Caco-2 (cell line): ENCODE measurements around the gene TSC22D3. TPM values are rescaled to one million over a fixed set of nuclear protein-coding genes. Genes with fewer than 3 reads are reported as not detected.

Experiments used
- BruUV-seq: library from RNA; stranded (reverse); fragments of 400-500 nt; replicated peaks from 2 replicates; lab custom pipeline; 2021; lab: Mats Ljungman, UMichigan
- CTCF ChIA-PET: fragments of 300-600 bp; sonication (Branson Sonifier 250); formaldehyde crosslinking; loops from one replicate; lab custom pipeline; 2022; ENCODE audit warnings: antibody characterized with exemption; lab: Charles Lee
- POLR2A ChIA-PET: fragments of 300-600 bp; sonication (Branson Sonifier 250); formaldehyde crosslinking; loops from one replicate; lab custom pipeline; 2022; ENCODE audit warnings: antibody characterized with exemption; lab: Charles Lee
- DNase-seq, 2 experiments: peaks; one replicate each; pipeline versions ENCODE4 v3.0.0 to v3.0.0-alpha.2; 2020 to 2022
- H3K27me3 ChIP-seq: replicated peaks from 2 replicates; pipeline ENCODE4 v1.6.0; 2011; ENCODE audit warnings: low read length; ENCODE audit not compliant: control insufficient read depth, insufficient read depth
- H3K36me3 ChIP-seq: 2 replicates; pipeline ENCODE4 v1.5.1; 2011; ENCODE audit warnings: low read length; ENCODE audit not compliant: control insufficient read depth, insufficient read depth
- H3K4me1 ChIP-seq: fragments of 250-450 bp; sonication (Bioruptor Pico); 2 replicates; pipeline ENCODE4 v1.5.1; 2020; ENCODE audit warnings: mild to moderate bottlenecking
- H3K4me3 ChIP-seq: 2 replicates; pipeline ENCODE4 v1.5.1; 2011; ENCODE audit warnings: low read depth, mild to moderate bottlenecking, control low read depth, low read length
- H3K9me3 ChIP-seq: fragments of 250-450 bp; sonication (Bioruptor Pico); 2 replicates; pipeline ENCODE4 v1.5.1; 2020; ENCODE audit warnings: mild to moderate bottlenecking, moderate library complexity
- H3K27ac Mint-ChIP-seq: one replicate; pipeline ENCODE4 v1.8.0; 2022; ENCODE audit warnings: mixed read lengths; ENCODE audit not compliant: unreplicated experiment
- H3K27me3 Mint-ChIP-seq: one replicate; pipeline ENCODE4 v1.8.0; 2022; ENCODE audit warnings: mixed read lengths; ENCODE audit not compliant: insufficient read depth, unreplicated experiment
- H3K36me3 Mint-ChIP-seq: one replicate; pipeline ENCODE4 v1.8.0; 2022; ENCODE audit warnings: mild to moderate bottlenecking, mixed read lengths; ENCODE audit not compliant: insufficient read depth, unreplicated experiment
- H3K4me1 Mint-ChIP-seq: one replicate; pipeline ENCODE4 v1.8.0; 2022; ENCODE audit warnings: low read depth, mixed read lengths; ENCODE audit not compliant: unreplicated experiment
- H3K4me3 Mint-ChIP-seq: one replicate; pipeline ENCODE4 v1.8.0; 2022; ENCODE audit warnings: mild to moderate bottlenecking, moderate library complexity, mixed read lengths; ENCODE audit not compliant: unreplicated experiment
- H3K9me3 Mint-ChIP-seq: one replicate; pipeline ENCODE4 v1.8.0; 2022; ENCODE audit warnings: mixed read lengths; ENCODE audit not compliant: unreplicated experiment
- intact Hi-C: fragments of 100-400 bp; cut with micrococcal nuclease; formaldehyde crosslinking; loops from one replicate; pipeline ENCODE4 v1.10.0; 2022; ENCODE audit not compliant: unreplicated experiment
- total RNA-seq: library from RNA; stranded (reverse); gene quantifications from 2 replicates; pipeline ENCODE4 v1.2.3, GENCODE V29; 2022
- TF ChIP-seq, protein P1 (sequence below), 2 experiments: fragments of 200-600 bp in 1 of 2; IDR thresholded peaks; 1 replicate in 1 of 2; 2 replicates in 1 of 2; pipeline versions ENCODE4 v1.5.1 to v1.8.0; 2011 to 2022; ENCODE audit warnings: antibody characterized with exemption in 1 of 2, control low read depth in 1 of 2, inconsistent platforms in 1 of 2, low read depth in 1 of 2, low read length in 1 of 2, mild to moderate bottlenecking in 1 of 2, moderate library complexity in 1 of 2; ENCODE audit not compliant: insufficient read depth in 1 of 2, severe bottlenecking in 1 of 2, unreplicated experiment in 1 of 2

Gene TSC22D3
- total RNA-seq, 1 experiment from 2014 or later: 2.2 TPM

DNA sequence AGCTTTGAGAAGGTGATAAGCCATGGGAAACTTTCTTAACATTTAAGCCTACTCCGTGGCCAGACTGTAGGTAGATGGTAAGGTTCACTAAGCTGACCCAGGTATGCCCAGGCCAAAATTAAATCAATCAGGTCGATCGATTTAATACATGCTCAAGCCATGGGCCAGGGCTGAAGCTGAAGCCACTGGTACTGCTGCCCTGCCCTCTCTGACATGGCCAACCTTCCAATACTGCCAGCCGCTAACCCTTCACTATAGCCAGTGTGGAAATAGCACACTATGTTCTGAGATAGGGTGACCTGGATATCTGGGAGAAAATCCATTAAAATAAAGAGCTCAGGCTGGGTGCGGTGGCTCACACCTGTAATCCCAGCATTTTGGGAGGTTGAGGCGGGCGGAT is 31.6 kb downstream of the TSC22D3 start:
- no peak for DNase-seq
- Mint-ChIP-seq H3K4me3 (no peak overlapping the region), H3K4me1 (no peaks in the 10 kb centered on the region), H3K27me3 (no peaks in the 10 kb centered on the region), H3K36me3 (peaks cover 6% of the 10 kb centered on the region), H3K27ac (no peak overlapping the region), H3K9me3 (no peaks in the 10 kb centered on the region)
- POLR2A ChIA-PET: no interaction called here
- H3K36me3 ChIP-seq: no peaks in the 10 kb centered on the region
- H3K9me3 ChIP-seq: no peaks in the 10 kb centered on the region
- no peaks in the 10 kb centered on the region for H3K4me1 ChIP-seq
- TF ChIP-seq, protein P1, sequence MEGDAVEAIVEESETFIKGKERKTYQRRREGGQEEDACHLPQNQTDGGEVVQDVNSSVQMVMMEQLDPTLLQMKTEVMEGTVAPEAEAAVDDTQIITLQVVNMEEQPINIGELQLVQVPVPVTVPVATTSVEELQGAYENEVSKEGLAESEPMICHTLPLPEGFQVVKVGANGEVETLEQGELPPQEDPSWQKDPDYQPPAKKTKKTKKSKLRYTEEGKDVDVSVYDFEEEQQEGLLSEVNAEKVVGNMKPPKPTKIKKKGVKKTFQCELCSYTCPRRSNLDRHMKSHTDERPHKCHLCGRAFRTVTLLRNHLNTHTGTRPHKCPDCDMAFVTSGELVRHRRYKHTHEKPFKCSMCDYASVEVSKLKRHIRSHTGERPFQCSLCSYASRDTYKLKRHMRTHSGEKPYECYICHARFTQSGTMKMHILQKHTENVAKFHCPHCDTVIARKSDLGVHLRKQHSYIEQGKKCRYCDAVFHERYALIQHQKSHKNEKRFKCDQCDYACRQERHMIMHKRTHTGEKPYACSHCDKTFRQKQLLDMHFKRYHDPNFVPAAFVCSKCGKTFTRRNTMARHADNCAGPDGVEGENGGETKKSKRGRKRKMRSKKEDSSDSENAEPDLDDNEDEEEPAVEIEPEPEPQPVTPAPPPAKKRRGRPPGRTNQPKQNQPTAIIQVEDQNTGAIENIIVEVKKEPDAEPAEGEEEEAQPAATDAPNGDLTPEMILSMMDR (IDR thresholded peaks at IDR 0.05; ENCODE audit: insufficient read depth in 1 of 2, low read depth in 1 of 2, low read length in 1 of 2, severe bottlenecking in 1 of 2, unreplicated experiment in 1 of 2): no peak
- CTCF ChIA-PET: no interaction called here
- BruUV-seq: no TSS peak
- intact Hi-C loops: no loop called here
- H3K4me3 ChIP-seq: no peak overlapping the region
- no peaks in the 10 kb centered on the region for H3K27me3 ChIP-seq

DNA sequence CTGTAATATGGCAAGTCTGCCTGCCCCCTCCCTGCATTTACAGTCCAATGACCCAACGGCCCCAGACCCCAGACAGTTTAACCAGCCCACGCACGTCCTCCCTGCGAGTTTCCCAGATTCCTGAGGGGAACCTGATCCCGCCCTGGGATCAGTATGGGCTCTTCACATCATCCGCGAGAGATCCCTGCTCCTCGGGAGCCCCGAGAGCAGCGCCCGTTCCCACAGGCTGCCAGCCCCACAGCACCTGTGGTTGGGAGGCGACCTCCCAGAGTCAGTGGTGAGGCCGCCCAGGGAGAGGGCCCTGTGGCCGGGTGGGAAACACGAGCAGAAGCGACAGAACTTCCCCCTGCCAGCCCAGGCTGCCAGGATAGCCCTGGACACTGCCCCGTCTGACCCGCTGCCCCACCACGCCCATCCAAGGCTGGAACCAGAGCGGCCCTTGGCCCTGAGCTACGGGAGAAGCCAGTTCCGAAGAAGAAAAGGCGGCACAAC is 32.8 kb downstream of the TSC22D3 start:
- POLR2A ChIA-PET: no interaction called here
- intact Hi-C loops: no loop called here
- Histone ChIP-seq H3K4me1 (no peaks in the 10 kb centered on the region), H3K4me3 (no peak overlapping the region), H3K27me3 (no peaks in the 10 kb centered on the region), H3K36me3 (no peaks in the 10 kb centered on the region), H3K9me3 (no peaks in the 10 kb centered on the region)
- Mint-ChIP-seq H3K27me3 (no peaks in the 10 kb centered on the region), H3K4me3 (no peak overlapping the region), H3K27ac (no peak overlapping the region), H3K36me3 (peaks cover 6% of the 10 kb centered on the region), H3K9me3 (no peaks in the 10 kb centered on the region), H3K4me1 (no peaks in the 10 kb centered on the region)
- DNase-seq: no peak
- no TSS peak for BruUV-seq
- CTCF ChIA-PET: no interaction called here
- TF ChIP-seq, protein P1 (IDR thresholded peaks at IDR 0.05; ENCODE audit: insufficient read depth in 1 of 2, low read depth in 1 of 2, low read length in 1 of 2, severe bottlenecking in 1 of 2, unreplicated experiment in 1 of 2): no peak

DNA sequence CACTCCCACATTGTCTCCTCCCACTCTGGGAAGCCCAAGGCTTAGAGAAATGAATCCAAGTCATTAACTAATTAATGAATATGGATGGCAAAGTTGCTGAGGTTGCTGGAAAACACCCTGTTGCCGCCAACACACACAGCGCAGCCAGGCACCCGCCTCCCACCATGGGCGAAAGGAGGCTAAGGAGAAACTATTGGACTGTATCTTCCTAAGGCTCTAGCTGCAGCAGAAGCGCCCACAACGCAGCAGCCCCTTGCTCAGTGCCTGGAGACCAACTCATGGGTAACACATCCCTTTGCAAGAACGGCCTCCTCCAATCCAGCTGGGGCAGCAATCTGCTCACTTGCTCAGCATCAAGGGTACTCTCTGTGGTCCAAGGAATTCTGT is 34.2 kb downstream of the TSC22D3 start:
- no peak overlapping the region for H3K4me3 ChIP-seq
- no peaks in the 10 kb centered on the region for H3K36me3 ChIP-seq
- no peaks in the 10 kb centered on the region for H3K27me3 ChIP-seq
- no peaks in the 10 kb centered on the region for H3K9me3 ChIP-seq
- intact Hi-C loops: no loop called here
- Mint-ChIP-seq H3K27me3 (no peaks in the 10 kb centered on the region), H3K4me1 (no peaks in the 10 kb centered on the region), H3K36me3 (peaks cover 6% of the 10 kb centered on the region), H3K4me3 (no peak overlapping the region), H3K9me3 (no peaks in the 10 kb centered on the region), H3K27ac (no peak overlapping the region)
- BruUV-seq: no TSS peak
- TF ChIP-seq, protein P1 (IDR thresholded peaks at IDR 0.05; ENCODE audit: insufficient read depth in 1 of 2, low read depth in 1 of 2, low read length in 1 of 2, severe bottlenecking in 1 of 2, unreplicated experiment in 1 of 2): no peak
- H3K4me1 ChIP-seq: no peaks in the 10 kb centered on the region
- ChIA-PET CTCF (no interaction called here), POLR2A (no interaction called here)
- DNase-seq: no peak
